H1 (cell line): ENCODE results near the gene KIF13A. TPM values are rescaled to one million over a fixed set of nuclear protein-coding genes. Genes with fewer than 3 reads are reported as not detected.

Experiments
- CTCF ChIA-PET: fragments of 300-600 bp; sonication (Branson Sonifier 250); formaldehyde crosslinking; loops from one replicate; lab custom pipeline; 2021; ENCODE audit not compliant: partially characterized antibody; lab: Charles Lee
- POLR2A ChIA-PET: fragments of 300-600 bp; sonication (Branson Sonifier 250); formaldehyde crosslinking; loops from one replicate; lab custom pipeline; 2021; ENCODE audit warnings: inconsistent platforms; ENCODE audit not compliant: partially characterized antibody; lab: Charles Lee
- DNase-seq, 2 experiments: peaks; one replicate each; pipeline versions ENCODE4 v3.0.0 to v3.0.0-alpha.2; 2010 to 2022; ENCODE audit warnings: low spot score in 2 of 2, low read depth in 1 of 2, mixed read lengths in 1 of 2
- FAIRE-seq: peaks from 2 replicates; lab custom pipeline; 2011; peaks lifted over from hg19 to GRCh38; lab: Jason Lieb, UNC
- H2AFZ ChIP-seq: 2 replicates; pipeline ENCODE4 v1.8.1; 2012; ENCODE audit warnings: low read length, inconsistent platforms
- H2AK5ac ChIP-seq: 2 replicates; pipeline ENCODE4 v1.6.1; 2013; ENCODE audit warnings: low read depth, low read length
- H2BK120ac ChIP-seq: replicated peaks from 2 replicates; pipeline ENCODE3; 2013; ENCODE audit warnings: low read depth, low read length, inconsistent platforms
- H2BK12ac ChIP-seq: 2 replicates; pipeline ENCODE4 v1.6.1; 2013; ENCODE audit warnings: low read depth, low read length
- H2BK15ac ChIP-seq: 2 replicates; pipeline ENCODE4 v1.6.1; 2013; ENCODE audit warnings: low read length
- H2BK20ac ChIP-seq: 2 replicates; pipeline ENCODE4 v1.6.1; 2013; ENCODE audit warnings: low read length
- H2BK5ac ChIP-seq: 2 replicates; pipeline ENCODE4 v1.6.1; 2013; ENCODE audit warnings: low read depth, low read length
- H3K14ac ChIP-seq: 2 replicates; pipeline ENCODE4 v1.6.1; 2013; ENCODE audit warnings: inconsistent platforms; ENCODE audit not compliant: insufficient read length
- H3K18ac ChIP-seq: 2 replicates; pipeline ENCODE4 v1.6.1; 2013; ENCODE audit warnings: low read length; ENCODE audit errors: extremely low read depth
- H3K23ac ChIP-seq: 2 replicates; pipeline ENCODE4 v1.6.1; 2013; ENCODE audit warnings: inconsistent platforms; ENCODE audit not compliant: insufficient read length
- H3K23me2 ChIP-seq: 2 replicates; pipeline ENCODE4 v1.6.1; 2013; ENCODE audit warnings: low read depth, low read length
- H3K27ac ChIP-seq: 2 replicates; pipeline ENCODE4 v1.6.1; 2011; ENCODE audit warnings: low read depth, low read length, inconsistent platforms
- H3K27me3 ChIP-seq, 4 experiments: replicated peaks in 1 of 4; 1 replicate in 1 of 4; 2 replicates in 3 of 4; pipeline versions ENCODE4 v1.6.1 to v1.8.1; 2011 to 2013; ENCODE audit warnings: low read length in 3 of 4, mild to moderate bottlenecking in 3 of 4, inconsistent platforms in 2 of 4, mixed read lengths in 2 of 4, moderate library complexity in 1 of 4; ENCODE audit not compliant: control insufficient read depth in 3 of 4, insufficient read depth in 3 of 4; ENCODE audit errors: extremely low read depth in 1 of 4
- H3K36me3 ChIP-seq, 4 experiments: 2 replicates each; pipeline versions ENCODE4 v1.6.1 to v1.8.1; 2011 to 2013; ENCODE audit warnings: mild to moderate bottlenecking in 4 of 4, low read length in 3 of 4, moderate library complexity in 2 of 4, control low read depth in 1 of 4, inconsistent platforms in 1 of 4; ENCODE audit not compliant: insufficient read depth in 4 of 4, control insufficient read depth in 2 of 4
- H3K4ac ChIP-seq: replicated peaks from 2 replicates; pipeline ENCODE3; 2013; ENCODE audit warnings: low read length, low read depth, mixed read lengths, inconsistent platforms; ENCODE audit not compliant: insufficient read length
- H3K4me1 ChIP-seq, 4 experiments: replicated peaks in 1 of 4; 1 replicate in 1 of 4; 2 replicates in 3 of 4; pipeline versions ENCODE4 v1.6.1 to v1.8.1; 2011 to 2013; ENCODE audit warnings: low read length in 3 of 4, inconsistent platforms in 2 of 4, mixed read lengths in 1 of 4; ENCODE audit not compliant: insufficient read depth in 4 of 4, control insufficient read depth in 3 of 4
- H3K4me2 ChIP-seq, 2 experiments: 2 replicates each; pipeline versions ENCODE4 v1.6.1 to v1.8.1; 2011 to 2013; ENCODE audit warnings: low read depth in 2 of 2, low read length in 2 of 2, control low read depth in 1 of 2, inconsistent platforms in 1 of 2, mild to moderate bottlenecking in 1 of 2; ENCODE audit not compliant: insufficient read depth in 1 of 2
- H3K4me3 ChIP-seq, 4 experiments: fragments of 200-600, 300-600 bp in 1 of 4; sonication (generic), shearing (Covaris generic), sonication (Bioruptor Twin) in 1 of 4; 2 replicates each; pipeline versions ENCODE4 v1.5.1 to v1.8.1; 2011 to 2016; ENCODE audit warnings: low read length in 4 of 4, low read depth in 3 of 4, control low read depth in 2 of 4, inconsistent platforms in 2 of 4, mild to moderate bottlenecking in 2 of 4, mixed read lengths in 1 of 4, moderate library complexity in 1 of 4; ENCODE audit not compliant: insufficient read depth in 2 of 4; ENCODE audit errors: extremely low read depth in 1 of 4
- H3K56ac ChIP-seq: replicated peaks from 2 replicates; pipeline ENCODE3; 2013; ENCODE audit warnings: low read depth, mild to moderate bottlenecking, mixed read lengths, low read length, inconsistent platforms; ENCODE audit not compliant: insufficient read length
- H3K79me1 ChIP-seq: 2 replicates; pipeline ENCODE4 v1.6.1; 2013; ENCODE audit warnings: low read depth, low read length, control low read depth
- H3K79me2 ChIP-seq, 2 experiments: 2 replicates each; pipeline versions ENCODE4 v1.6.1 to v1.8.1; 2012 to 2013; ENCODE audit warnings: low read length in 2 of 2, mild to moderate bottlenecking in 2 of 2, inconsistent platforms in 1 of 2; ENCODE audit not compliant: insufficient read depth in 2 of 2, control insufficient read depth in 1 of 2
- H3K9ac ChIP-seq, 4 experiments: replicated peaks in 1 of 4; 1 replicate in 1 of 4; 2 replicates in 3 of 4; pipeline versions ENCODE4 v1.6.1 to v1.8.1; 2011 to 2013; ENCODE audit warnings: low read depth in 3 of 4, low read length in 3 of 4, control low read depth in 2 of 4, mild to moderate bottlenecking in 2 of 4, moderate library complexity in 2 of 4, inconsistent platforms in 1 of 4; ENCODE audit errors: extremely low read depth in 1 of 4
- H3K9me3 ChIP-seq, 2 experiments: 2 replicates each; pipeline versions ENCODE4 v1.6.1 to v1.8.1; 2012 to 2013; ENCODE audit warnings: mild to moderate bottlenecking in 2 of 2, moderate library complexity in 2 of 2, control low read depth in 1 of 2, inconsistent platforms in 1 of 2, low read depth in 1 of 2, low read length in 1 of 2, mixed read lengths in 1 of 2; ENCODE audit not compliant: insufficient read depth in 2 of 2
- H4K20me1 ChIP-seq, 2 experiments: replicated peaks in 1 of 2; 2 replicates each; pipeline versions ENCODE3 to v1.8.1; 2011 to 2013; ENCODE audit warnings: inconsistent platforms in 2 of 2, low read length in 2 of 2, mild to moderate bottlenecking in 1 of 2; ENCODE audit not compliant: insufficient read depth in 2 of 2, control insufficient read depth in 1 of 2
- H4K5ac ChIP-seq: 2 replicates; pipeline ENCODE4 v1.6.1; 2013; ENCODE audit warnings: low read length, low read depth, mixed read lengths, inconsistent platforms; ENCODE audit not compliant: insufficient read length
- H4K8ac ChIP-seq: 2 replicates; pipeline ENCODE4 v1.8.0; 2013; ENCODE audit warnings: mild to moderate bottlenecking, moderate library complexity, low read length, inconsistent platforms; ENCODE audit not compliant: insufficient read depth; ENCODE audit errors: extremely low read depth
- H4K91ac ChIP-seq: replicated peaks from 2 replicates; pipeline ENCODE3; 2013; ENCODE audit warnings: low read length, mixed read lengths, inconsistent platforms; ENCODE audit not compliant: insufficient read length
- BCL11A ChIP-seq, 2 experiments: IDR thresholded peaks; one replicate each; pipeline ENCODE4 v1.6.1; 2011; ENCODE audit warnings: low read depth in 2 of 2, low read length in 2 of 2, mild to moderate bottlenecking in 2 of 2
- JUND ChIP-seq: IDR thresholded peaks from 2 replicates; pipeline ENCODE4 v1.6.1; 2011; ENCODE audit warnings: mild to moderate bottlenecking, improper control_type of control experiment, low read length
- KDM5A ChIP-seq: fragments of 200-600 bp; IDR thresholded peaks from 2 replicates; pipeline ENCODE4 v1.7.1; 2012; ENCODE audit warnings: mild to moderate bottlenecking, low read length, inconsistent platforms, mixed read lengths
- POLR2A ChIP-seq, 2 experiments: IDR thresholded peaks; 1 replicate in 1 of 2; 2 replicates in 1 of 2; pipeline ENCODE4 v1.6.1; 2011; ENCODE audit warnings: low read depth in 2 of 2, low read length in 2 of 2, mild to moderate bottlenecking in 2 of 2; ENCODE audit errors: control extremely low read depth in 1 of 2
- RXRA ChIP-seq: IDR thresholded peaks from 2 replicates; pipeline ENCODE4 v1.6.1; 2011; ENCODE audit warnings: low read depth, mild to moderate bottlenecking, low read length, moderate library complexity; ENCODE audit not compliant: insufficient read depth
- SP2 ChIP-seq: IDR thresholded peaks from 2 replicates; pipeline ENCODE4 v1.6.1; 2012; ENCODE audit warnings: mild to moderate bottlenecking, low read length, inconsistent platforms
- TCF12 ChIP-seq: IDR thresholded peaks from 2 replicates; pipeline ENCODE4 v1.6.1; 2011; ENCODE audit warnings: low read depth, mild to moderate bottlenecking, low read length
- WGBS, 2 experiments: shearing (Covaris generic) in 1 of 2; methylation state at CpG; one replicate each; pipeline versions ENCODE4 v1.1.6 to v1.1.7; 2013 to 2015; ENCODE audit warnings: low lambda C conversion rate in 2 of 2, mixed read lengths in 2 of 2, inconsistent platforms in 1 of 2, low coverage in 1 of 2, missing lambda C conversion rate in 1 of 2; ENCODE audit not compliant: insufficient replicate concordance in 2 of 2, insufficient coverage in 1 of 2, insufficient read length in 1 of 2; ENCODE audit errors: extremely low coverage in 1 of 2, missing lambda C conversion rate in 1 of 2; 5-methylcytosine and 5-hydroxymethylcytosine counted together
- polyA plus RNA-seq, 7 experiments: library from polyadenylated mRNA; depleted of rRNA in 3 of 7; stranded (reverse) in 5 of 7; unstranded in 2 of 7; fragments of >200 nt in 5 of 7; fragments of 200-250 nt in 2 of 7; gene quantifications; 1 replicate in 5 of 7; 2 replicates in 1 of 7; 4 replicates in 1 of 7; pipeline versions ENCODE4 v1.2.1 to v1.2.3, GENCODE V29; 2011 to 2013; ENCODE audit warnings: missing spikeins in 2 of 7, mixed read lengths in 2 of 7
- total RNA-seq: library from RNA; stranded (reverse); fragmentation: NEBNext Ultra II Directional; extraction: Animal tissue kit (Norgen Biotek cat#: 25700); gene quantifications from 2 replicates; pipeline ENCODE4 v1.2.1, GENCODE V29; 2021
- TF ChIP-seq, protein P1 (sequence below): IDR thresholded peaks from 2 replicates; pipeline ENCODE4 v1.6.1; 2012; ENCODE audit warnings: inconsistent platforms

KIF13A gene
- total and polyA plus RNA-seq, 2 of the 8 experiments (the other 6 are each of a cell fraction or from before 2014, with no cell fraction given), result 14.7 to 40.8 TPM

DNA sequence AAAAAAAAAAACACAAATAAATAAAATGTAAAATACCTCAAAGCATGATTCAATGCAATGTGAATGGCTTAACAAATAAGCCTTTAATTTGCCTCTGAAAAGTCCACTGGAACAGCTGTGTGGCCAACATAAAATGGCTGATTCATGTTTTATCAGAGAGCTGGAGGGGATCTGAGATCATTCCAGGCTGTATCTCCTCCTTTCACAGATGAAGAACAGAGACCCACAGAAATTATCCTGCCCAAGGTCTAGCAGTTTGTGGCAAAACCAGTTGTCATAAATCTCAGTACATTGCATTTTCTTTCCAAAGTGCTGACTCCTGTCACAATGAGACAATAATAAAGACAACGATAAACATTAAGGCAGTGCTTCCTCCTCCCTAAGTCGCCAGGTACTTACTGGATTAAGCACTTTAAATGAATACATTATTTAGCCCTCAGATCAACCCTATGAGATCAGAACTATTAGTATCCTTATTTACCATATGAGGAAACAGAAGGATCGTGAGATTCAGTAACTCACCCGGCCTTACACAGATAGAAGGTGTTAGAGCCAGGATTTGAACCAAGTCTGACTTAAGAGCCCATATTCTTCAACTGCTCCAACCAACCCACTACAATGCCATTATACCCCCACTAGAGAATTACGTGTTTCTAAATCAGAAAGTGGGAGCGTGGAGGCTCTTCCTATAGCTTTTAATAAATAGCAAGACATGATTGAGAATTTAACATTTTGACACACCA, 118.3 kb downstream of the KIF13A start:
- Histone ChIP-seq H2BK5ac (no peak overlapping the region), H2BK20ac (no peak overlapping the region), H4K8ac (no peak overlapping the region), H3K9me3 (no peaks in the 10 kb centered on the region), H3K27ac (no peak overlapping the region), H3K79me1 (no peaks in the 10 kb centered on the region), H3K36me3 (no peaks in the 10 kb centered on the region), H3K4ac (no peak overlapping the region), H2BK12ac (no peak overlapping the region), H3K23ac (no peak overlapping the region), H2BK15ac (no peak overlapping the region), H3K23me2 (no peaks in the 10 kb centered on the region), H3K14ac (no peak overlapping the region), H4K20me1 (peaks cover 0 to 2% of the 10 kb centered on the region in 2 experiments), H2AFZ (no peak overlapping the region), H3K4me1 (no peaks in the 10 kb centered on the region), H3K56ac (no peak overlapping the region), H2AK5ac (no peak overlapping the region), H4K91ac (no peak overlapping the region), H3K4me2 (no peak overlapping the region), H3K4me3 (no peak overlapping the region), H4K5ac (no peak overlapping the region), H2BK120ac (no peak overlapping the region), H3K27me3 (no peaks in the 10 kb centered on the region), H3K18ac (no peak overlapping the region), H3K9ac (no peak overlapping the region), H3K79me2 (no peaks in the 10 kb centered on the region)
- POLR2A ChIA-PET, result no interaction called here
- 87% methylated on average over 6 of the region's 6 CpGs; no CpG with 5 or more reads in 1 of the 2 experiments for WGBS, 2 experiments
- no peak for TF ChIP-seq SP2
- no peak for TF ChIP-seq POLR2A (IDR thresholded peaks at IDR 0.05; ENCODE audit: control extremely low read depth in 1 of 2, low read depth in 2 of 2, low read length in 2 of 2)
- TF ChIP-seq, protein P1, sequence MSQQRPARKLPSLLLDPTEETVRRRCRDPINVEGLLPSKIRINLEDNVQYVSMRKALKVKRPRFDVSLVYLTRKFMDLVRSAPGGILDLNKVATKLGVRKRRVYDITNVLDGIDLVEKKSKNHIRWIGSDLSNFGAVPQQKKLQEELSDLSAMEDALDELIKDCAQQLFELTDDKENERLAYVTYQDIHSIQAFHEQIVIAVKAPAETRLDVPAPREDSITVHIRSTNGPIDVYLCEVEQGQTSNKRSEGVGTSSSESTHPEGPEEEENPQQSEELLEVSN, result no peak
- no peak for TF ChIP-seq BCL11A (IDR thresholded peaks at IDR 0.05; ENCODE audit: low read depth in 2 of 2, low read length in 2 of 2)
- TF ChIP-seq RXRA, result no peak
- TF ChIP-seq JUND, result no peak
- TF ChIP-seq KDM5A, result no peak
- TF ChIP-seq TCF12, result no peak
- DNase-seq (no peak), FAIRE-seq (no peak)
- CTCF ChIA-PET, result interaction anchor here (1.7 kb wide), 1 partner anchor 21 kb away, joined by 4 read pairs; no protein-coding TSS in a partner anchor
